Left lung (tissue), 10 donors: ENCODE measurements around the gene RGS13. TPM values are rescaled to one million over a fixed set of nuclear protein-coding genes. Genes with fewer than 3 reads are reported as not detected.

Experiments used
- ATAC-seq: fragments of 200-7000 bp; cut with Tn5 transposase; one replicate; pipeline ENCODE4 v1.9.1; 2020; ENCODE audit warnings: moderate library complexity
- DNase-seq, 4 donors: peaks; one replicate each; pipeline ENCODE4 v3.0.0-alpha.2; 2013 to 2020
- H3K27ac ChIP-seq, 2 donors: fragments of 200-600 bp; sonication (generic) in 1 of 2; one replicate each; pipeline versions ENCODE4 v1.5.0 to v1.8.0; 2020 to 2021
- H3K27me3 ChIP-seq, 2 donors: fragments of 200-600 bp; sonication (generic) in 1 of 2; one replicate each; pipeline versions ENCODE4 v1.5.0 to v1.8.0; 2020 to 2021
- H3K36me3 ChIP-seq, 2 donors: fragments of 200-600 bp; sonication (generic) in 1 of 2; one replicate each; pipeline versions ENCODE4 v1.5.0 to v1.8.0; 2020 to 2021
- H3K4me1 ChIP-seq, 2 donors: fragments of 200-600 bp; one replicate each; pipeline ENCODE4 v1.8.0; 2021
- H3K4me3 ChIP-seq, 2 donors: fragments of 200-600 bp; sonication (generic) in 1 of 2; one replicate each; pipeline versions ENCODE4 v1.5.0 to v1.8.0; 2020 to 2021; ENCODE audit warnings: mild to moderate bottlenecking in 1 of 2
- H3K9me3 ChIP-seq, 2 donors: fragments of 200-600 bp; sonication (generic) in 1 of 2; one replicate each; pipeline versions ENCODE4 v1.5.0 to v1.8.0; 2020 to 2021
- CTCF ChIP-seq, 2 donors: fragments of 200-600 bp; sonication (generic) in 1 of 2; IDR thresholded peaks; one replicate each; pipeline versions ENCODE4 v1.5.0 to v1.8.0; 2021; ENCODE audit warnings: antibody characterized with exemption in 2 of 2
- intact Hi-C, 2 donors: fragments of 100-400 bp; cut with DNase I; formaldehyde crosslinking; loops; one replicate each; pipeline versions ENCODE4 v1.11.2 to v1.14.2; 2022
- polyA plus RNA-seq, 6 donors: library from polyadenylated mRNA; unstranded; fragments of 120-200 nt; gene quantifications; one replicate each; pipeline ENCODE4 v1.2.1, GENCODE V29; 2013; ENCODE audit not compliant: insufficient read length in 6 of 6
- total RNA-seq, 2 donors: library from RNA; stranded (reverse); fragmentation: NEBNext Ultra II Directional; extraction: Animal tissue kit (Norgen Biotek cat#: 25700); gene quantifications; one replicate each; pipeline ENCODE4 v1.2.1, GENCODE V29; 2021
- donor health status: DM: no; HTN: yes; CAD: no.
- donor health status: DM: no; HTN: no; CAD: no.

The RGS13 gene
- total and polyA plus RNA-seq, 8 donors, result 0.81 to 4.8 (median 2.7) TPM

- H3K27ac ChIP-seq, result peak overlapping the region; percentile 13 to 22
These were observed 2.3 kb upstream of the RGS13 start for GRCh38 chr1:192633533-192634253.

GRCh38 chr1:192635041-192635440, 906 bp upstream of the RGS13 start:
- intact Hi-C loops, result no loop called here
- no peak for ATAC-seq
- Histone ChIP-seq H3K9me3 (no peaks in the 10 kb centered on the region), H3K4me3 (no peak overlapping the region), H3K36me3 (no peaks in the 10 kb centered on the region), H3K4me1 (no peaks in the 10 kb centered on the region), H3K27me3 (no peaks in the 10 kb centered on the region), H3K27ac (no peak overlapping the region)
- DNase-seq, result no peak
- TF ChIP-seq CTCF (IDR thresholded peaks at IDR 0.05), result no peak

More at GRCh38 chr1:192633533-192634253, 2.3 kb upstream of the RGS13 start:
- DNase-seq (no peak), ATAC-seq (no peak)
- H3K27me3 ChIP-seq, result no peaks in the 10 kb centered on the region
- no peak for TF ChIP-seq CTCF (IDR thresholded peaks at IDR 0.05)
- H3K4me3 ChIP-seq, result no peak overlapping the region
- H3K4me1 ChIP-seq, result no peaks in the 10 kb centered on the region
- H3K9me3 ChIP-seq, result no peaks in the 10 kb centered on the region
- no peaks in the 10 kb centered on the region for H3K36me3 ChIP-seq
- intact Hi-C loops, result no loop called here

- H3K36me3 ChIP-seq, result no peaks in the 10 kb centered on the region
- no peak for ATAC-seq
- H3K27me3 ChIP-seq, result no peaks in the 10 kb centered on the region
- peak in 1 of 4 donors; percentile 49 for DNase-seq
- H3K4me3 ChIP-seq, result no peak overlapping the region
- no peak for TF ChIP-seq CTCF (IDR thresholded peaks at IDR 0.05)
- H3K9me3 ChIP-seq, result no peaks in the 10 kb centered on the region
- H3K27ac ChIP-seq, result no peak overlapping the region
- H3K4me1 ChIP-seq, result no peaks in the 10 kb centered on the region
- intact Hi-C loops, result no loop called here
These were observed 3.8 kb downstream of the RGS13 start for GRCh38 chr1:192639607-192640368.

GRCh38 chr1:192652159-192652558, 16.2 kb downstream of the RGS13 start:
- Histone ChIP-seq H3K4me3 (no peak overlapping the region), H3K36me3 (no peaks in the 10 kb centered on the region), H3K9me3 (no peaks in the 10 kb centered on the region), H3K4me1 (no peaks in the 10 kb centered on the region), H3K27ac (no peak overlapping the region), H3K27me3 (no peaks in the 10 kb centered on the region)
- no peak for TF ChIP-seq CTCF (IDR thresholded peaks at IDR 0.05)
- no peak for DNase-seq
- no peak for ATAC-seq
- intact Hi-C loops, result no loop called here

- no peak for DNase-seq
- Histone ChIP-seq H3K27ac (no peak overlapping the region), H3K4me1 (no peaks in the 10 kb centered on the region), H3K27me3 (no peaks in the 10 kb centered on the region), H3K36me3 (no peaks in the 10 kb centered on the region), H3K4me3 (no peak overlapping the region), H3K9me3 (no peaks in the 10 kb centered on the region)
- TF ChIP-seq CTCF (IDR thresholded peaks at IDR 0.05), result no peak
- intact Hi-C loops, result no loop called here
- ATAC-seq, result no peak
These were observed 18.2 kb downstream of the RGS13 start for GRCh38 chr1:192654120-192654519.
